SK-N-SH treated with all-trans-retinoic acid at 6 μM for 48 hours (cell line): Measurements from ENCODE around the gene RDH11.

Experiments
- ARNTL ChIP-seq: fragments of 450-650 bp; formaldehyde crosslinking; IDR thresholded peaks from 2 replicates; pipeline ENCODE4 v1.5.0; 2020; ENCODE audit warnings: low read depth, mild to moderate bottlenecking, moderate library complexity, borderline replicate concordance
- CREB5 ChIP-seq: fragments of 250-450 bp; sonication (Bioruptor Pico); IDR thresholded peaks from 2 replicates; pipeline ENCODE4 v1.5.1; 2020; ENCODE audit warnings: low read depth, mild to moderate bottlenecking, moderate library complexity
- POU6F1 ChIP-seq: fragments of 250-450 bp; sonication (Bioruptor Pico); IDR thresholded peaks from 2 replicates; pipeline ENCODE4 v1.8.0; 2021; ENCODE audit warnings: low read depth, mild to moderate bottlenecking, moderate library complexity, borderline replicate concordance
- ZC3H10 ChIP-seq: fragments of 250-450 bp; sonication (Bioruptor Pico); IDR thresholded peaks from 2 replicates; pipeline ENCODE4 v1.5.1; 2021; ENCODE audit warnings: mild to moderate bottlenecking, moderate library complexity
- ZFP30 ChIP-seq: fragments of 450-650 bp; formaldehyde crosslinking; IDR thresholded peaks from 2 replicates; pipeline ENCODE4 v1.5.0; 2022; ENCODE audit warnings: mild to moderate bottlenecking, moderate library complexity

GRCh38 chr14:67674480-67675218, 20.9 kb downstream of the RDH11 start, which contains the start of gene VTI1B:
- TF ChIP-seq ARNTL (CRISPR knock-in tag) (no peak), ZFP30 (no peak), ZC3H10 (CRISPR knock-in tag) (no peak), CREB5 (CRISPR knock-in tag) (no peak), POU6F1 (no peak)
